Thyroid gland (tissue), 4 donors: ENCODE measurements around the gene LSMEM2.

Experiments used
- CTCF ChIP-seq, 6 experiments: fragments of 200-600 bp in 3 of 6; fragments of 450-650 bp in 3 of 6; sonication (generic) in 3 of 6; IDR thresholded peaks; one replicate each; pipeline ENCODE4 v1.5.1; 2016 to 2019; ENCODE audit warnings: antibody characterized with exemption in 6 of 6, mild to moderate bottlenecking in 2 of 6, inconsistent platforms in 1 of 6, moderate library complexity in 1 of 6
- POLR2A ChIP-seq, 2 donors: fragments of 450-650 bp; IDR thresholded peaks; one replicate each; pipeline ENCODE4 v1.6.1; 2017; ENCODE audit warnings: antibody characterized with exemption in 2 of 2, mild to moderate bottlenecking in 2 of 2, moderate library complexity in 1 of 2

GRCh38 chr3:50260027-50260941 is 18.6 kb upstream of the LSMEM2 start:
- TF ChIP-seq CTCF (IDR thresholded peaks at IDR 0.05), result peak; percentile 66 to 99 (median 99)
- TF ChIP-seq POLR2A (IDR thresholded peaks at IDR 0.05), result peak in 1 of 2 donors; percentile 85
